Stimulated activated CD4-positive, alpha-beta T cell treated with anti-CD3 and anti-CD28 coated beads, Interleukin-1b, Interleukin-23, amount 100 ng/mL, for 1 hour (primary cell): ENCODE results near the gene IRF7.

ENCODE experiments used
- DNase-seq, 2 donors: peaks; one replicate each; pipeline ENCODE4 v3.0.0-alpha.2; 2020; ENCODE audit warnings: low read depth in 2 of 2

The IRF7 gene

DNA sequence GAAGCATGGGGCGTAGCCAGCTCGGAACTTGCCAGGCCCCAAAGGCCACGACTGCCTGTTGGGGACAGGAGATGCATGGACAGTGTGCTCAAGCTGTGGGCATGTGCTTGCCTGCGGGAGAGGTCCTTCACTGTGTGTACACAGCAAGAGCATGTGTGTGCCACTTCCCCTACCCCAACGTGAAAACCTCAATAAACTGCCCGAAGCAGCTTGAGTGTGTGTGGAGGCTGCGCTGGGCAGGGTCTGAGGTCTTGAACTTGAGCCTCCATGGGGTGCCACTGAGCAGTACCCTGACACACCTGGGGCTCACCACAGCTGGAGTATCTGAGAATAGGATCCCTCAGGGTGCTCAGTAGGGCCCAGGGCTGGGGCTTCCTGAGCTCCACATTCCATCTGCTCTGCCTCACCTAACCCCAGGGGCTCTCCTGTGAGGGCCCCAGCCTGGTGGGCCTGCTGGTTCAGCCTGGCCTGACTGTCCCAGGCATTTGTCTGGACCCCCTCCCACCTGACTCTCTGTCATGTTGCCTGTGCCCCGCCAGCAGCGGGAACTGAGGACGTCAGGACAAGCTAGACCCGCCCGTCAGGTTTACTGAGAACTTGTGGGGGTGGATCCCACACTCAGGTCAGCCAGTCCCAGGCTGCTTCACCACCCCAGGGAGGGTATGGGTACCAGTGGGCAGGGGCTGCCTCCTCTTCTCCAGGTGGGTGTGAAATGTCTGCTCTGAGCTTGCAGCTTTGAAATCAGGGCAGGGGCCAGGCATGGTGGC lies 51.8 kb downstream of the IRF7 start:
- no peak for DNase-seq

DNA sequence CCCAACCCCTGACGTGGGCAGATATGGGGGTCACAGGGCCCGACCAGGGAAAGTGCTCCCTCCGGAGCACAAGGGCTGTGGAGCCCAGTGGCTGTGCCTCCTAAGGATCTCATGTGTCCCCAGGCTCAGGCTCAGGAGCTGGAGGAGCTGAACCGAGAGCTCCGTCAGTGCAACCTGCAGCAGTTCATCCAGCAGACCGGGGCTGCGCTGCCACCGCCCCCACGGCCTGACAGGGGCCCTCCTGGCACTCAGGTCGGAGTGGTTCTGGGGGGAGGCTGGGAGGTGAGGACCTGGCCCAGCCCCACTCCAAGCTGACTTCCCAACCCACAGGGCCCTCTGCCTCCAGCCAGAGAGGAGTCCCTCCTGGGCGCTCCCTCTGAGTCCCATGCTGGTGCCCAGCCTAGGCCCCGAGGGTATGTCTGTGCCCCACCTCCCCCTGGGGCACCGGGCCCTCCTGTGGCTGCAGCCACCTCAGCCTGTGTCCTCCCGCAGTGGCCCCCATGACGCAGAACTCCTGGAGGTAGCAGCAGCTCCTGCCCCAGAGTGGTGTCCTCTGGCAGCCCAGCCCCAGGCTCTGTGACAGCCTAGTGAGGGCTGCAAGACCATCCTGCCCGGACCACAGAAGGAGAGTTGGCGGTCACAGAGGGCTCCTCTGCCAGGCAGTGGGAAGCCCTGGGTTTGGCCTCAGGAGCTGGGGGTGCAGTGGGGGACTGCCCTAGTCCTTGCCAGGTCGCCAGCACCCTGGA lies 52.5 kb downstream of the IRF7 start:
- no peak for DNase-seq
